Activated CD4-positive, alpha-beta T cell treated with anti-CD3 and anti-CD28 coated beads, Interleukin-2, amount 50 U/mL, for 16 hours (primary cell): Measurements from ENCODE around the gene PCSK1N.
"Not testable (repeated sequence)": the region's sequence is repeated elsewhere in the genome, so short reads cannot be mapped to it uniquely, and the experiment has no call there.

Source experiments
- DNase-seq: peaks from one replicate; pipeline ENCODE4 v3.0.0-alpha.2; 2020

Gene PCSK1N

DNA sequence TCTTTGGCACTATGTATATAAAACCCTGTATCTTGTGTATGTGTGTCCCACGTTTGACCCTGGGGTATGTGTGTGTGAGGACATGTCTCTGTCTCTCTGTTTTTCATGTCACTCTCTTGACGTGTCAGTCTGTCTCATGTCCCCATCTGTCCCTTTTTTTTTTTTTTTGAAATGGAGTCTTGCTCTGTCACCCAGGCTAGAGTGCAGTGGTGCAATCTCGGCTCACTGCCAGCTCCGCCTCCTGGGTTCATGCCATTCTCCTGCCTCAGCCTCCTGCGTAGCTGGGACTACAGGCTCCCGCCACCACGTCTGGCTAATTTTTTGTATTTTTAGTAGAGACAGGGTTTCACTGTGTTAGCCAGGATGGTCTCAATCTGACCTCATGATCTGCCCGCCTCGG lies 16.0 kb downstream of the PCSK1N start:
- not testable (repeated sequence) for DNase-seq

DNA sequence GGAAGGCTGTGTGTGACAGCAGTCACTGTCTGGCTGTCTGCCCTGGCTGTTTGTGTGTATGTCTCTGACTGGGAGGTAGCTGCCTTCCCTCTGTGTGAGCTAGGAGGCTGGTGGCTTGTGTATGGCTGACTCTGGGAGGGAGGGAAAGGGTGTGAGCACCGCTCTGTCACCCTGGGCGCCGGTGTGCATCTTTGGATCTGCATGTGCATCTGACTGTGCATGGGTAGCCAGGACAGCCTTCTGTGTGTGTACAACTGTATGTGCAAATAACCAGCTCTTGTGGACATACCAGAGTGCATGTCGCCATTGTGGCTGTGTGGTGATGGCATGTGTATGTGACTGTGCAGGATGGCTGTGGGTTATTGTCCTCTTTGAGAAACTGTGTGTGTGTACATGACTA lies 16.5 kb downstream of the PCSK1N start:
- DNase-seq: no peak

DNA sequence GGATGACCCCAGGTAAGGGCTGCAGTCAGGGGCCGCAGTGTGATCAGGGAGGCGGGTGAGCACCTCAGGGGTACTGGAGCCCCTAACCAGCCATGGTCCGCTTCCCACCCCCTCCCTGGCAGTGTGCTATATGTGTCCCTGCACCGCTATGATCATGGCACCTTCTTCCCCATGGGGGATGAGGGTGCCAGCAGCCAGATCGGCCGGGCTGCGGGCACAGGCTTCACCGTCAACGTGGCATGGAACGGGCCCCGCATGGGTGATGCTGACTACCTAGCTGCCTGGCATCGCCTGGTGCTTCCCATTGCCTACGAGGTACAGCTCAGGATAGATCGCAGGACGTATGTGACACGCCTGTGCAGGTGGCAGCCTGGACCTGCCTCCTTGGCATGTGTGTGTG lies 17.3 kb downstream of the PCSK1N start:
- no peak for DNase-seq

DNA sequence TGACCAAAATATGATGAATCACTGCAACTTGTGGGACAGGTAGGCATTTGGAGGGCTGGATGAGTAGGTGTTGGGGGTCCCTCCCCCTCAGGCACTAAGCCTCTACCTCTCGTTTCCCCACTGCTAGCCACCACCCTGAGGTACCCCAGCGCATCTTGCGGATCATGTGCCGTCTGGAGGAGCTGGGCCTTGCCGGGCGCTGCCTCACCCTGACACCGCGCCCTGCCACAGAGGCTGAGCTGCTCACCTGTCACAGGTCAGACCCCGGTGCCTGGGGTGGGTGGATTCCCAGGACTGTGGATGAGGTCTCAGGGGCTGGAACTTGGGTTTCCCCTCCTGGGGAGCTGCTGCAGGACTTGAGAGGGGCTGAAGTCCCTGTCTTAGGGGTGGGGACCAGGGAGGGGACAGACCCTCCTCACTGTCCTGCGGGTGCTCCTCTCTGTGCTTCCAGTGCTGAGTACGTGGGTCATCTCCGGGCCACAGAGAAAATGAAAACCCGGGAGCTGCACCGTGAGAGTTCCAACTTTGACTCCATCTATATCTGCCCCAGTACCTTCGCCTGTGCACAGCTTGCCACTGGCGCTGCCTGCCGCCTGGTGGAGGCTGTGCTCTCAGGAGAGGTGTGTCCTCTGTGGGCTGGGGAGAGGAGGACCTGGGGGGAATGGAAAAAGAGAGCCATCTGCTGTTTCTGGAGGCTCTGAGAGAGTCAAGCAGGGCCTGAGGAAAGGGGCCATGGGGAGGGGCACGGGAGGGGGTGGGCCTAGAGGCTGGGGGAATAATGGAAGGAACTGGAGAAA lies 19.2 kb downstream of the PCSK1N start:
- DNase-seq: no peak

DNA sequence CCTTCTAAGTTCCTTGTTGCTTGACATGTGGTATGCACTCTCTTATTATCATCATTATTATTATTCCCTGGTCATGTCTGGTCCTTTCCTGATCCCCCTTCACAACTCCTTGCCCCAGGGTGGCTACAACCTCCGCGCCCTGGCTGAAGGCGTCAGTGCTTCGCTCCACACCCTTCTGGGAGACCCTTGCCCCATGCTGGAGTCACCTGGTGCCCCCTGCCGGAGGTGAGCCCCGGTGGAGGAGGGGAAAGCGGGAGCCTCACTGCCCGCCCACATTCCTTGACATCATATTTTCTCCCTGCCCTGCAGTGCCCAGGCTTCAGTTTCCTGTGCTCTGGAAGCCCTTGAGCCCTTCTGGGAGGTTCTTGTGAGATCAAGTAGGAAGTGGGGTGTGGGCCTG lies 20.1 kb downstream of the PCSK1N start:
- DNase-seq: no peak

DNA sequence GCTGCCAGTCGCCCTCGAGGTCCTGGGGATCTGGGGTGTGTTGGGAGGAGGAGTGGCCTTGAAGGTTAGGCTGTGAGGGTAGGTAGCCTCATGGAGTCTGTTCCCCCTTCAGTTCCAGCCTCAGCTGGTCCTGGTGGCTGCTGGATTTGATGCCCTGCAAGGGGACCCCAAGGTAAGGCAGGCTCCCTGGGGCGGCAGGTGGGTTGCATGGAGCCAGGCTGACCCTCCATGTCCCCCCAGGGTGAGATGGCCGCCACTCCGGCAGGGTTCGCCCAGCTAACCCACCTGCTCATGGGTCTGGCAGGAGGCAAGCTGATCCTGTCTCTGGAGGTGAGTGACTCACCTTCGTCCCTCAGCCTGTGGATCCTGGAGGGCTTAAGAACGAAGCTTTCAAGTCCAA lies 20.7 kb downstream of the PCSK1N start:
- DNase-seq: no peak

DNA sequence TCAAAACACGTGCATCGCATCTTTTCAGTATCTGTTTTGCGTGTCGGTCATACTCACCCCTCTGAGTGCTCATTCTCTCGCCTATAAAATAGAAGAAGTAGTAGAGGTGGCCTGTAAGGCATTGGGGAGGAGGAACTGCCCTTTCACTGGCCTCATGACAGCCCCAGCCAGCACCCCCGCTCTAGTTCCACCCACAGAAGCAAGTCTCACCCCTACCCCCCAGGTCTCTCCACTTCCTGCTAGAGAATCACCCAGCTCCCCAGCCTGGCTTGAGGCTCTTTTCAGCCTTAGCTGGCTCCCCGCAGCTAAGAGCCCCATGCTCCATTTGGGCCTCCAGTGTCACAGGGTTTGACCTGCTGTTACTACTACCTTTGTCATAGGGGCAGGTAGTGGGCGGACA lies 21.8 kb downstream of the PCSK1N start:
- no peak for DNase-seq

DNA sequence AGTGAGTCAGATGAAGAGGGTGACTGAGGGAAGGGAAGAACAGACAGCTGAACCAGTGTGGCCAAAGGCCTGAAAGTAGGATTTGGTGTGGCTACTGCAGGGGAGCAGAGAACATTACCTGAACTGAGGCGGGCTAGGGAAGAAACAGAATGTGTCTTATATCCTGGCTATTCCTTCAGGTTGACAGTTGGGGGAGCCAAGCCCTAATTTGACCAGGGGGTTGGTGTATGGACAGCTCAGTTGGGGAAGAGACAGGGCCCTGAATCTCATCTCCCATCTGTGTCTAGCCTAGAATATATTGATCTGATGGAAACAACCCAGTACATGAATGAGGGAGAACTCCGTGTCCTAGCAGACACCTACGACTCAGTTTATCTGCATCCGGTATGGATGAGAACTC lies 29.3 kb downstream of the PCSK1N start:
- no peak for DNase-seq

DNA sequence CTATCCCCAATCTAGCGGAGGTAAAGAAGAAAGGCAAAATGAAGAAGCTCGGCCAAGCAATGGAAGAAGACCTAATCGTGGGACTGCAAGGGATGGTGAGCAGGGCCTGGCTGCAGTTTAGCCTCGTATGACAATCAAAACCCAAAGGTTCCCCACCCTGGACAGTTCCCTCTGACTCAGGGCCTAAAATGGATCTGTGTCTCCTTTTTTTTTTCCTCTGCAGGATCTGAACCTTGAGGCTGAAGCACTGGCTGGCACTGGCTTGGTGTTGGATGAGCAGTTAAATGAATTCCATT lies 32.6 kb downstream of the PCSK1N start:
- no peak for DNase-seq

DNA sequence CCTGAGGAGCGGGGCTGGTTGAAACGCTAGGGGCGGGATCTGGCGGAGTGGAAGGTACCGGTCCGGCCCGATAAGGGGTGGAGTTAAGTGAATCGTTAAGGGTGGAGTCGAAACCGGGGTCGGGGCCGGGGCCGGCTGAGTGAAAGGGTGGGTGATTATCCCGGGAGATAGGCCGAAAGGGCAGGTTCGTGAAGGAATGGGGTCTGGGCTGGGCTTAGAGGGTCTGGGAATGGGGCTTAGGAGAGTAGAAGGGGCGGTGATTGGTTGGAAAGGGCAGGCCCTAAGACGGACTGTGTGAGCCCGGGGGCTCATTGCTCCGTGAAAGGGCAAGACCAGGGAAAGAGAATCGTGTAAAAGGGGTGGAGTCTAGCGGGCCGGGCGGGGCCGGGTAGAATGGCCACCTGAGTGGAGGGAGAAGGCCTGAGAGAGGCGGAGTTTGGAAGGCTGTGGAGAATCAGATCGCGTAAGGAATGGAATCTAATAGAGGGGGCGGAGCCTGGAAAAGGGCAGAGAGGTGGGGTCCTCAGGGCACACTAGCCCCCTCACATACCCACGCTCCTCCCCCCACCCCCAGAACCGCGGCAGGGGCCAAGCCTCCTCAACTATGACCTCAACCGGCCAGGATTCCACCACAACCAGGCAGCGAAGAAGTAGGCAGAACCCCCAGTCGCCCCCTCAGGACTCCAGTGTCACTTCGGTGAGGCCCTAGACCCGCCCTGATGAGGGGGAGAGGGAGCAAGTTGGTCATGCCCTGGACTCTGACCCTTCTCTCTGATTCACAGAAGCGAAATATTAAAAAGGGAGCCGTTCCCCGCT lies 33.1 kb downstream of the PCSK1N start:
- peak; percentile 82 for DNase-seq

DNA sequence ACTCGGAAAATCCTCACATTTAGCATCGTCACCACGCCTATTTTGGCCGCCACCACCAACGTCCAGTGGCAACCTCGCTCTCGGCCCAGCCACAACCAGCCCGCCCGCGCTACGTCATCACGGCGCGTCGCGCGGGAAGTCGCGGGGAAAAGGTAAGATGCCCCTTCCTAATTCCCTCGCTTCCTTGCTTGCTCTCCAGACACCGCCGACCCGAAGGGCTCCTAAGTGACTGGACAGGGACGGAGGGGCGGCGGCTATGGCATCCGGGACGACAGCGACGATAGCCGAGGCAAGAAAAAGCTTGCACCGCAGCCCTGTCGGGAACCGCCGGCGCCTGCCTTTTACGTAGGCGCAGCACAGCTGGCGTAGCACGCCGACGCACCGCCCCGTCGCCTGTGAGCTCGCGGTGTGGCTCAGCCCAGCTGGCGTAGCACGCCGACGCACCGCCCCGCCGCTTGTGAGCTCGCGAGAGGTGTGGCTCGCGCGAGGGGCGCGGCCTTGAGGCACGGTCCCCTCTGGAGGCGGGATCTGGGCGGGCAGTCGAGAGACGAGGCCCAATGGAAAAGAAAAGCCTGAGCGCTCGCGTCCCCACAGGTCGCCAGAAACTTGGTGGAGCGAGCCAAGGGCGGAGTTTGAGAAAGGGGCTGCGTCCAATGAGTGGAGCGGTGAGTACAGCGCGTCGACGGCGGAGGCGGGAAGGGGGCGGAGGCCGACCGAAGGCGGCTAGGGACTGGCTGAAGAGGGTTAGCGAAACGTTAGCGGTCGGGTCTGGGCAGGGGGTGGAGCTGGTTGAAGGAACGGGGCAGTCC lies 33.9 kb downstream of the PCSK1N start, which contains the start of gene HDAC6:
TSS of gene HDAC6 (plus strand) at position 788 of the 809 bp plus-strand sequence. CDS start 626 bp downstream, outside the sequence.
- peak; percentile 96 for DNase-seq

DNA sequence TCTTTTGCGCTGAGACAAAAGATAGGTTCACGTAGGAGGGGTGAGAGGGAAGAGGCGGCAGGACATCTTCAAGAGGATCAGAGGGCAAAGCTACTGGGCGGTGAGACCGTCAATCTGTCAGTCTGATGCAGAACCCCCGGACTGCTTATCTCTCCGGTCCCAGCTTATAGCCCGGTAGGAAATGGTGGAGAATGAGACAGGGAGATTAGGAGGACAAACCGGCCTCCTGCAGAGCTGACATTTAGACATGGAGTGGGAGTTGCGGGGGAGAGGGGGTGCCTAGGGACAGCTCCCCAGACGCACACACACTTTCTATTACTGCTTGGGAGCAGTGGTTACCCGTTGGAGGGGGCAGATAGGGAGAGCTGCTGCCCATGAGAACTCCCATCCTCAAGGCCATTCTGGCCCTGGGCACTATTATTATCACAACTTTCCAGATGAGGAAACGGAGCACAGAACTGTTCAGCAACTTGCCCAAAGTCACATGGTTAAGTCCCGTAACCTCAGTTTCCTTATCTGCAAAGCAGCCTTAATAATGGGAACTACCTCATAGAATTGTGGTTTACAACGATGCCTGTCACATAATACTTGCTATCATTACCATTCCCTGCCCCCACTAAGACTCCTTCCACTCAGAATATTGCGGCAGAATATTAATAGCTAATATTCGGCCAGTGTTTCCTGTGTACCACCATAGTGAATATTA lies 34.7 kb downstream of the PCSK1N start:
- no peak for DNase-seq

DNA sequence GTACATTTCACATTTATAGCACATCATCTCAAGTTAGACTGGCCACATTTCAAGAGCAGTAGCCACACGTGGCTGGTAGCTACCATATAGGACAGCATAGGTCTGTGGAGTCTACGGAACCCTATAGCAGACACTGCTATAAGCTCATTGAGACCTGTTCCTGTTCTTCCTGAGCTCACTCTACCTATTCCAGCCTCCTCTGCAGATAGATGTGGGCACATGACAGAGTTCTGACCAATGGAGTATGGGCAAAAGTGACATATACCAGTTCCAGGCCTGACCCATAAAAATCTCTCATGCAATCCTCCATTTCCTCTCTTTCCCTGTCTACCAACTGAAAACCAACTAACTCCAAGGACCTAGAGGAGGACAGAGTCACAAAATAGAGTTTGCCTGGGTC lies 37.1 kb downstream of the PCSK1N start:
- DNase-seq: no peak

DNA sequence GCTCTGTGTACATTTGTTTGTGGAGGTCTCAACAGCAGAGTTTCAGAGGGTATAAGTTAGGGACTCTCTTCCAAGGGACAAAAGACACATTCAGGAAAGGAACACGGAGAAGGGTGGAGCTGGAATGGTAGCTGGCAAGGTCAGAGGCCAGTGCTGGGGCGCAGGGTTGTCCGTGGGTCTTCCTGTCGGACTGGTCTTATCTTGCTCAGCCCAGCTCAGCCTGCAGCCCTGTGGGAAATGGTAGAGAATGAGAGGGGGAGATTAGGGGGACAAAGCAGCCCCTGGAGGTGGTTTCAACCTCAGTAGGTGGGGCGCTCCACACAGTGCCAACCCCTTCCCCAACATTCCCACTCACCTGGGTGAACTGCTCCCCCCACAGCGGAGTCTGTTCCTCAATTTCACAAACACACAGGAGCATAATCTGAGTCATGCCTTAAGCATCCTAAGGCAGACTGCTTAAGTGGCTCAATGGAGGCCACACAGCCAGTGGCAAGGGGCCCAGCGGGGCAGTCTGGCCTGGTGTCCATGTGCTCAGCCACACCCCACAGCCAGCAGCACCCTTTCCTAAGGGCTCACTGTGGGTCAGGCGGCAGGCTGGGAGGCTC lies 40.4 kb downstream of the PCSK1N start:
- DNase-seq: no peak

DNA sequence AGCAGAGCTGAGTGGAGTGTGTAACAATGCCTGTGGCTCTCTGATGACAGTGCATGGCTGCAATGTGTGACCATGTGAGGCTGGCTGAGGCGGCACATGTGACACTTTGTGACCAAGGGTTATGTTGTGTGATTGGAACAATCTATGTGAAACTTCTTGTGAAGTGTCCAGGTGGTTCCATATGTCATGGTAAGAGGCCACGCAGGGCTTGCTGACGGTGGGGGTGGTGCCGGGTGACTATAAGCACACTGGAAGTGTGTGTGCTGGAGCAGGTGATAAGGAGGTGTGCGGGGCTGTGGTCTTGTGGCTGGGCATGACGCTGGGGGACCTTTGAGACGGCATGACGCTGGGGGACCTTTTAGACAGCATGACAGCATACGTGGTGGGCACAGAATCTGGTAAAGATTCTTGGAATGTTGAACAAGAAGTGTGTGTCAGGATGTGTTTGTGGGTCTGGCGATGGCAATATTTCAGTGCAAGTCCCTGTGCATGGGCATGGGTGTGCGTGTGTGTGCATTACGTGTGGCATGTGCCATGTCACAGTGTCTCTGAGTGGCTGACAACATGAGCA lies 41.0 kb downstream of the PCSK1N start:
- DNase-seq: no peak

DNA sequence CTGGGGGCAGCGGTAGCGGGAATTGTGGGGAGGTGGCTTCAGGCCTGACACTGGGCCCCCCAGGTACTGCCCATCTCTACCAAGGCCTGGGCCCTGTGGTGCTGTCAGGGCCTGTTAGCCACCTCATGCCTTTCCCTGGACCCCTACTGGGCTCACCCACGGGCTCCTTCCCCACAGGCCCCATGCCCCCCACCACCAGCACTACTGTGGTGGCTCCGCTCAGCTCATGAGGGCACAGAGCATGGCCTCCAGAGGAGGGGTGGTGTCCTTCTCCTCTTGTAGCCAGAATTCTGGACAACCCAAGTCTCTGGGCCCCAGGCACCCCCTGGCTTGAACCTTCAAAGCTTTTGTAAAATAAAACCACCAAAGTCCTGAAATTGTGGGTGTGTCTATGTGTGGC lies 41.5 kb downstream of the PCSK1N start:
- no peak for DNase-seq

DNA sequence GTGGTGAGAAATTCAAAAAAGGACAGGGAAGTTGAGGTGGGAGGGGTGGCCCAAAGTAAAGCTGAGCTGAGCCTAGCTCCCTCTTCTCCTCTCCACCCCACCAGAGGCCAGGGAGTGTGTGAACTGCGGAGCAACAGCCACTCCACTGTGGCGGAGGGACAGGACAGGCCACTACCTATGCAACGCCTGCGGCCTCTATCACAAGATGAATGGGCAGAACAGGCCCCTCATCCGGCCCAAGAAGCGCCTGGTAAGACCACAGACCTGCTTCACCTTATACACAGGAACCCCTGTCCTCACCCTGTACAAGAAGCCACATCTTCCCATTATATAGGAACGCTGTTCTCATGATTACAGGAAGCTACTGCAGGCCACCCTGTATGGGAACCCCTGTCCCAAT lies 43.2 kb downstream of the PCSK1N start:
- DNase-seq: no peak

DNA sequence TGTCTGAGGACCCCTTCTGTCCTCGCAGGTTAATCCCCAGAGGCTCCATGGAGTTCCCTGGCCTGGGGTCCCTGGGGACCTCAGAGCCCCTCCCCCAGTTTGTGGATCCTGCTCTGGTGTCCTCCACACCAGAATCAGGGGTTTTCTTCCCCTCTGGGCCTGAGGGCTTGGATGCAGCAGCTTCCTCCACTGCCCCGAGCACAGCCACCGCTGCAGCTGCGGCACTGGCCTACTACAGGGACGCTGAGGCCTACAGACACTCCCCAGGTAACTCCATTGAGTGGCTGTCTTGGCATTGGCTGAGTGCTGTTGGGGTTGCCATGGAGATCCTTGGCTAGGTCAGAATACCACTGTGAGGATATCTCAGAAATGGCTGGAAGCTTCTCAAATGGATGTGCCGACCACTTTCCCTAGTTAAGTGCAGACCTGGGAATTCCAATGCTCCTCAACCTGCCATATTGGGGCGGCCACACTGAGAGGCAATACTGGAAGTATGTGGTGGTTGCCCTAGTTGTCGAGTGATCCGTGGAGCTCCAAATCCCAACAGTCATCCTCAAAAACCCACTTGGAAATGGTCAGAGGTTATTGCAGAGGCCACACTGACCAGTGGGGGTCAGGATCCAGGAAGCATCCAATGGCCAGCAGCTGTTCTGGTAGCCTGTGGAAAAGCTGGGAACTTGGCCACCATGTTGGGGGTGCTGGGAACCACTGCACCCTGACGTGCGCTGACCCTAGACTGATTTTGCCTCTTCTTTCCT lies 44.2 kb downstream of the PCSK1N start:
- no peak for DNase-seq

DNA sequence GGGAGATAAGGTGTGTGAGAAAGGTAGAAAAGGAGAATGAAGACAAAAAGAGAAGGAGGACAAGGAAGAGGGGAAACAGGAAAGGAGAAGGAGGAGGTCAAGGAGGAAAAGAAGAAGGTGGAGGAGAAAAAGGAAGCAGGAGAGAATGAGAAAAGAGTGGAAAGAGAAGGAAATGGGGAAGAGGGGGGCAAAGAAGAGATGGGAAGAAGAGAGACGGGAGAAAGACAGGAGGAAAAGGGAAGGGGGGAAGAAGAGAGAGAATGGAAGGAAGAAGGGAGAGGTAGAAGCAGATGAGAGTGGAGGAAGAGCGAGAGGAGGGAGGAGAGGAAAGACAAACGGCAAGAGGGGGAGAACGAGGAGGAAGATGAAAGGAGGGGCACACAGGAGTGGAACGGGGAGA lies 44.9 kb downstream of the PCSK1N start:
- DNase-seq: no peak

DNA sequence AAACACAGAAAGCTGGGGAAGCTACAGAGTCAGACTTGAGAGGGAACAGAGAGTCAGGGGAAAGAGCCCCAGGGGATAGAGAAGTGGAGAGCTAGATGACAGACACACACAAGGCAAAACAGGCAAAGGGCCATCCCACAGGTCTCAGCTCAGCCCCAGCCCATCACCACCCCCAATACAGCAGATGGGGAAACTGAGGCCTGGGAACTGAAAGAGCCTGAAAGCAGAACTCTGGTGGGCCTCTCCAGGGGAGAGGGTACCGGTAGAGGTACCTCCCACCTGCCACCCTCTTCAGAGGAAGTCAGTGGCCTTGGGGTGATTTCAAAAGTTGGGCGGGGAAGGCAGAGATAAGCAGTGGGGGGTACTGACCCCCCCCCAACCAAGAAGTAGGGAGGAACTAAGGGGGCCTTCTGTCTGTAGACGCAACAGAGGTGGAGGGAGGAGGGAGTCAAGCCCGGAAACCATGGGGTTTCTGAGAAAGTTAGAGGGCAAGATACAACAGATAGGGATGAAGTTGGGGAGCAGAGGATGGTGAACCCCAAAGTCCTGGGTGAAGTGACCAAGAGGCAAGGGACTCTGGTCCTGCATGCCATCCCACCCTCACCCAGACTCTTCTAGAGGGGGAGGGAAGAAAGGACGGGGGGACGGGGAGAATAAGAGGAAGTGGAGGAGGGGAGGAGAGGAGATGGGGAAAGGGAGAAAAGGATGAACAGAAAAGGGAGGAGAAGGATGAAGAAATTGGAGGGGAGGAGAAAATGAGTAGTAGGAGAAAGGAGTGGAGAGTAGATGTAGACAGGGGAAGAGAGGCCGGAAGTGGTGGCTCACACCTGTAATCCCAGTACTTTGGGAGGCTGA lies 45.8 kb downstream of the PCSK1N start:
- DNase-seq: no peak
